GM18861 (cell line): ENCODE results near the gene OARD1.

Experiments
- ATAC-seq: cut with Tn5 transposase; IDR thresholded peaks from one replicate; pipeline ENCODE4 v1.9.1; 2021; ENCODE audit not compliant: unreplicated experiment

OARD1 gene

GRCh38 chr6:41075651-41076626 lies 3.8 kb upstream of the OARD1 start:
- no peak for ATAC-seq

DNA sequence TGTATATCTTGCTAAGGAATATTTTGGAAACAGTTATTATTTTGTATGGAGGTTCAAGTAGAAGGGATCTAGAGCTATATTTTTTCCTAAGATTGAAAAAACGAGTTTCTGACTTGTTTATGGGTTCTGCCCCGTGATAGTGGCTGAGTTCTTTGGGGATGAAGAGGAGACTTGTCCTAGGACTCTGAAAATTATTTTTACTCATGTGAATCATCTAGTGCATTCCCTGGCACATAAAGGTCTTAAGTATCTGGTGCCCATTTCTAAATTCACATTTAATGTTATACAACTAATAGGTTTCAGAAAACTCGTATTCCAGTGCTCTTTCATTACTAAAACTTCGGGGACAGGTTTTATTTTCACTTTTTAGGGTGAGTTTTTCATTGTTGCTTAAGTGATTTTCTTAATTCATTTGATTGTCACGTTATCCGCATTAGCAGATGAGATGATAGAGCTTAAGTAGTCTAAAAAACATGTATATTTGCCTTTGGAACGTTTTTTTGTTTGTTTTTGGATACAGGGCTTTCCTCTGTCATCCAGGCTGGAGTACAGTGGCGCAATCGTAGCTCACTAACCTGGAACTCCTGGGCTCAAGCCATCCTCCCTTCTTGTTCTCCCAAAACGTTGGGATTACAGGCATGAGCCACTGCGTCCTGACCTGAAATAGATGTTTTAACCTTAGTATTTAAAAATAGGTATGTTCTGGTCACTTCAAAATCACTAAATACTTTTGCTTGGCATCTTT lies 2.7 kb upstream of the OARD1 start:
- ATAC-seq: no peak

DNA sequence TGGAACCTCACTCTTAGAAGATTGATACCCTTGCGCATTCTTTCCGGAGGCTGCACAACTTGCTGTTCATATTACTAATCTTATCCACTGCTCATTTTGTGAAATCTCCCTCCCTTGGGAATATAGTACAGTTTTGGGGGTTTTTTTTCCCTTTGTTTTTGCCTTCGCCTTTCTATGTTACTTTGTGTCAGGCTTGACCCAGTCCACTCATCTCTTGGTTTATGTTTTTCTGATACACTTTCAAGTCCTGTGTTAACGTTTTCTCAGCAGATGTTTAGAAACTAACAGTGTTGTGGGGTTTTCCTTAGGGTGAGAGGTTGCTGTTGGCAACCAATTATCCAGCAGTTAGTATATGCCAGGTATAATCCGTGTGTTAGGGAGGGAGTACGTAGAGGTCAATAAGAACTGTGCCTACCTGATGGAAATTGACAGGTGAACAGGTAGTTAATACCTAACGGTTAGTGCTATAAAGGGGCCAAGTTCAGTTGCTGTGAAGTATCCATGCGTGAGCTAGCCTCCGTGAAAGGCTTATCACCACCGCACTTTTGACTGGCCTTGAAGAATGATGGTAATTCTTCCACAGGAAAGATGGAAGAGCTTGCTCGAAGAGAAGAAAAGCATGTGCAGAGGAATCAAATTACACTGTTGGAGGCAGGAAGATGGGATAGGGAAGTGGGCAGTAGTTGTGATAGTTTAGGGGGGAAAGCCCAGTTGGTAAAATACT lies 2.0 kb upstream of the OARD1 start:
- no peak for ATAC-seq

GRCh38 chr6:41073203-41073967 lies 1.2 kb upstream of the OARD1 start:
- ATAC-seq: peak; percentile 24

GRCh38 chr6:41072836-41073202 lies 663 bp upstream of the OARD1 start, which contains the start of gene NFYA:
Gene NFYA, plus strand, starts transcription at chr6:41072974. Its CDS starts 6,116 bp downstream, at chr6:41079090.
- peak; percentile 45 for ATAC-seq

GRCh38 chr6:41071501-41071922 lies 644 bp downstream of the OARD1 start:
- no peak for ATAC-seq

DNA sequence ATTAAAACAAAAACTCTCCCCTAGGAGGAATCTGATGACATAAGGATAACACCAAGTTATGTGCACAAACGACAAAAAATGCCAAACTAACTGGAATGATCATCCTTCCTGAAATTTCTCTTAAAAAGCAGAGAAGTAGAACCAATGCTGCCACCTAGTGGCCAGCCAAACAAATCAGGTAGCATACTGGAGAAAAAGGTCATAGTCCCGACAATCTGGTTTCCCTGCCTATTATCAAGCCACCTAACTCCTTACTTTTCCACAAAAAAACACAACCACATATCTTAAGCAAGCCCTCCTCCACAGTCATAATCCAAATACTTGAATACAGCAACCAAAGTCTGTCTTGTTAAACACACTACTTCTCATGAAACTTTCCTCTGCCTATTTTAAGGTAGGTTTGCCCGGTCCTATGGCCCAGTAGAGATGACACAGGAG lies 5.3 kb downstream of the OARD1 start:
- no peak for ATAC-seq

- ATAC-seq: no peak
Measured at GRCh38 chr6:41065550-41066026, 6.6 kb downstream of the OARD1 start.

DNA sequence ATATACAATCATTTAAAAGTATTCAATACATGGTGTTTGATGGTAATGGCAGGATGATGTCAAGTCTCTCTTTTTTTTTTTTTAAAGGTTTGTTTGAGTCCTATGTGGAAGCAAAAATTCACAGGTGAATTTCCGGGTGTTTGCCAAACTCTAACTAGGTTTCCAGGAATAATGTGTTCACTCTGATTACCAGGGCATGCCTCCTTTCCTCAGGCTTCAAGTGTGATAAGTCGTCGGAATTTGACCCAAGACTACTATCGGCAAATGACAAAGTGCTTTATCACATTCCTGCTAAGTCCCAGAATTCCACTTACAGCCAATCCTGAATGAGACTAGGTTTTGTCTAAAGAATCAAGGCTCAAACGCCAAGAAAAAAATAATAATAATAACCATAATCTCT lies 7.3 kb downstream of the OARD1 start:
- no peak for ATAC-seq

- no peak for ATAC-seq
Measured at GRCh38 chr6:41063884-41064285, 8.3 kb downstream of the OARD1 start.

DNA sequence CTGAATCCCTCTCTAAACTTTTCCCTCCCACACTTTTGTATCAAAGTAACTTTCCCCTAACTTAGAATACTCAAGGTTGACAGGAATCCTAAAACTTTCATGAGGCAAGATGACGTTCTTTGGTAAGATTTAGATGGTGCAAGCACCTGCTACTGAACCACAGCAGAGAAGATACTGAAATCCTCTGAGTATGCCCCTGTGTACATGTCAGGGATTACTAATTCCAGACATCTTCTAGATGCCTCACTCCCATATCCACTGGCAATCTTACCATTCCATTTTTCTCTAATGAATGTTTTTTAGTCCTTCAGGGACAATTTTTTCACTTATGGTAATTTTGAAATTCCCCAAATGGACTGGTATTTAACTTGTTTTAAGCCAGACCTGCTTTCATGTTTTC lies 10.1 kb downstream of the OARD1 start:
- no peak for ATAC-seq

DNA sequence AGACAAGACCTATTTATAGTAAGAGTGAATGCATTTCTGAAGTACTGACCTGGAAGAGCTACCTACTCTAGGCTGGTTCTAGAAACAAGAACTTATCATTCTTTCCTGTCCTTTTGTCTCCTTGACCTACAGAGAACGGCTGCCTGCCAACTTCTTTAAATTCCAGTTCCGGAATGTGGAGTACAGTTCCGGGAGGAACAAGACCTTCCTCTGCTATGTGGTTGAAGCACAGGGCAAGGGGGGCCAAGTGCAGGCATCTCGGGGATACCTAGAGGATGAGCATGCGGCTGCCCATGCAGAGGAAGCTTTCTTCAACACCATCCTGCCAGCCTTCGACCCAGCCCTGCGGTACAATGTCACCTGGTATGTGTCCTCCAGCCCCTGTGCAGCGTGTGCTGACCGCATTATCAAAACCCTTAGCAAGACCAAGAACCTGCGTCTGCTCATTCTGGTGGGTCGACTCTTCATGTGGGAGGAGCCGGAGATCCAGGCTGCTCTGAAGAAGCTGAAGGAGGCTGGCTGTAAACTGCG lies 10.9 kb downstream of the OARD1 start:
- no peak for ATAC-seq

- ATAC-seq: no peak
Measured at GRCh38 chr6:41059556-41059955, 12.6 kb downstream of the OARD1 start.

DNA sequence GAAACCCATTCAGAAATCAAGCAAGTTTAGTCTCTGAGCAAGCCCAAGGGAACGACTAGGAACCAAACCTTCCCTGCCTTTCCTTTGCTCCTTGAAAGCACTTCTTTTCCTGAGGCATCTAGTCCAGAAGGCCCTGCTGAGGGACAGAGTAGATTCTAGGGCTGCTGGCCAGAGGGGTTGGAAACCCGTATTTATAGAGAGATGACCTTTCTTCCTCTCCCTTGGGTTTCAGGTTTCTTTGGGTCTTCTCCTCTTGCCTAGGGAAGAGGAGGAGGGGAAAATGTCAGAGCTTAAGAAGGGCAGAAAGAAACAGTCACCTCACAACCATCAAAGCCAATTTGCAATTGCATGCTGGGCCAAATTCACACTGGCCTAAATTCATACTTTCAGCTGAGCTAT lies 13.4 kb downstream of the OARD1 start:
- no peak for ATAC-seq

DNA sequence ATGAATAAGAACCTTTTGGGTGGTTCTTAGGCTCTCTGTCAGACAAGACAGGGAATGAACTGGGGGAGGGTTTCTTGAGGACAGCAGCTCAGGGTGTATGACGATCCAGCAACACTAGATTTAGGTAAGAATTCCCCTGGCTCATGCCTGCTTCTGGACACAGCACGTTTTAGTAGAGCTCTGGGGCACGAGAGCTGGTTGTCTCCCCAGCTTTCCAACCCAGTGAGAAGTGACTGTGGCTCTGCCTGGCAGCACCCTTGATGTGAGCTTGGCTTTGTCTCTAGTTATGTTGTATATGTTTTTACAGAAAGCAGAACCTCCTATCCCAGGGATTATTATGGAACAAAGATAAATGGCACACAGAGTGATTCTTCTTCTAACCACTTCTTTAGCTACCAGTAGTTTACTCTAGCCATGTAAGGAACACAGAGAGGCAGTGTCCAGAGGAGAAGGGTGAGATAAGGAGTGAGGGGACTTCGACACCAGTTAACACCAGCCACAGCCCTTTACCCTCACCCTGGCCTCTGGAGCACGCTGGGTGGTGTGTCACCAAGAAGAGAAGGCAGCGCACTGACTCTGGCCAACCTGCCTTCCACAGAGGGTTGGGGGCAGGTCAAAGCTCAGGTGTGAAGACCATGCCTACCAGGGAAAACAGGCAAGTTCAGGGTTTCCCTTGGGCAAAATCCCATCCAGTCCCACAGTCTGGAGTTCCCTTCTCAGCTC lies 15.2 kb downstream of the OARD1 start:
- no peak for ATAC-seq

- ATAC-seq: no peak
Measured at GRCh38 chr6:41055149-41055548, 17.0 kb downstream of the OARD1 start.

DNA sequence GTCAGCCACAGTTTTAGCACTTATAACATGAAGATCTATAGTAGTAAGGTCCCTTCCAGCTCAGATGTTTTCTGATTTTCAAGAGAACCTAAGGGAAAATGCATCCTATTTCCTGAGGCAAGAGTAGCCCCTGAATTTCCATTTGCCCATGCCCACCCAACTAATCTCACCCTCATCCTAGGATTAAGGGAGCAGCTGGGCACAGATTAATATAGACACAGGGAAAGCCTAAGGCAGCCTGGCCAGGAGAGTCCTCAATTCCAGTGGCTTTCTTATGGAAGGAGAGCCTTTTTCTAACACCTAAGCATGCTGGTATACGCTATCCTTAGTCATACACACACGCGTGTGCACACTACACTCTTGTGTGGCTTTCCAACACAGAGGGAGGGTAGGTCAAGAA lies 17.6 kb downstream of the OARD1 start:
- no peak for ATAC-seq

GRCh38 chr6:41053041-41053440 lies 19.1 kb downstream of the OARD1 start, which contains the start of gene APOBEC2:
Gene APOBEC2, plus strand, starts transcription at chr6:41053202. Its CDS starts 146 bp downstream, at chr6:41053348.
- no peak for ATAC-seq

DNA sequence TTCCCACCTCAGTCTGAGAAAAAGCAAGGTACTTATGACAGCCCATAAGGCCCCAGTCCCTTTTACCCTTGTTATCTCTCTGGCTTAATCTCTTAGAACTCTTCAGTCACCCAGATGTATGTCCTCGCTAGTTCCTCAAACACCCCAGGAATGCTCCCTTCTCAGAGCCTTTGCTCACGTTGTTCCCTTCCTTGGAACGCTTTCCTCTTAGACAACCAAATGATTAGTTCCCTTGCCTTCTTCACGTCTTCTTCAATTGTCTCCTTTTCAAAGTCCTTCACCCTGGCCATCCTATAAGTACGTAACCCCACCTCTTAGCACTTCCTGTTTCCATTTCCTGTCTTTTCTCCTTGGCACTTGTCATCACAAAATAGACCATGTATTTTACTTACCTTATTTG lies 20.3 kb downstream of the OARD1 start:
- ATAC-seq: no peak
